GM19035 (cell line): ENCODE measurements around the gene PRAF2.

Experiments
- ATAC-seq: cut with Tn5 transposase; IDR thresholded peaks from one replicate; pipeline ENCODE4 v1.9.1; 2021; ENCODE audit not compliant: unreplicated experiment

PRAF2 gene, protein sequence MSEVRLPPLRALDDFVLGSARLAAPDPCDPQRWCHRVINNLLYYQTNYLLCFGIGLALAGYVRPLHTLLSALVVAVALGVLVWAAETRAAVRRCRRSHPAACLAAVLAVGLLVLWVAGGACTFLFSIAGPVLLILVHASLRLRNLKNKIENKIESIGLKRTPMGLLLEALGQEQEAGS

DNA sequence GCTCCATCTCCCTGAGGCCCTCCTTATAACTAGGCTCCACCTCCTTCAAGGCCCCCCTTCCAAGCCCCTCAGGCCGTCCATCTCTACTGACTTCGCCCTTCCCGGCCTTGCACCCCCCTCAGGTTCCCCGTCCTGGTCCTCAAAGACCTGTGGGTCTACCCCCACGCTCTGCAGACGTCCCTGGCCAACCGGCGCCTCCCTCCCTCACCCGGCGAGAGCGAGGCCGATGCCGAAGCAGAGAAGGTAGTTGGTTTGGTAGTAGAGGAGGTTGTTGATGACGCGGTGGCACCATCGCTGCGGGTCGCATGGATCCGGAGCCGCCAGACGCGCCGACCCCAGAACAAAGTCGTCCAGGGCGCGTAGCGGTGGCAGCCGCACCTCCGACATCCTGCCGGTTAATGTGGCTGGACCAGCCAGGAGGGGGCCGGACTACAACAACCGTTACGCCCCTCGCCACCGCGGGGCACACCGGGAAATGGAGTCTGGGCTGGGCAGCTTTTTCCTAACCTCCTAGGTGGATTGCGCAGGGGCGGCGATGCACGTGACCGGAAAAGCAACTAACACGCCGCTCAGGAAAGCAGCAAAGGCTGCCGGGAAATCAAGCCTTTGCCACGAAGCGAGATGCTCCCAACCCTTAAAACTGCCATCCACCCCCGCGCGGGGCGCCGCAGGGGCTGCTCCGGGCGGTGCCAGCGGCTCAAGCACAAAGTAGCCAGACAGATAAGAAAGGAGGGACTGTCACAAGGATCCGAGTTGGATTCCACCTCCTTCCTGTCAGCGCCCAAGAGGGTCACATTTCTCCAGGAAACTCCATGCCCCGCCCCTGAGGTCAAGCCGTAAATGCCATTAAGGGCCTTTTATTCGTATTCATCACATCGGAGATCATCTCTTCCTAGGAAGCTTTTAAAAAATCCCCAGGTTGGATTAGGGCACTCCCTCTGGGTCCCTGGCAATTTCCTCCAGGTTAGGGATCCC is at the start of gene PRAF2:
Gene PRAF2 (minus strand): TSS at position 402 of the 975 bp plus-strand sequence. CDS start 15 bp downstream, at position 387.
- ATAC-seq = peak; percentile 84

DNA sequence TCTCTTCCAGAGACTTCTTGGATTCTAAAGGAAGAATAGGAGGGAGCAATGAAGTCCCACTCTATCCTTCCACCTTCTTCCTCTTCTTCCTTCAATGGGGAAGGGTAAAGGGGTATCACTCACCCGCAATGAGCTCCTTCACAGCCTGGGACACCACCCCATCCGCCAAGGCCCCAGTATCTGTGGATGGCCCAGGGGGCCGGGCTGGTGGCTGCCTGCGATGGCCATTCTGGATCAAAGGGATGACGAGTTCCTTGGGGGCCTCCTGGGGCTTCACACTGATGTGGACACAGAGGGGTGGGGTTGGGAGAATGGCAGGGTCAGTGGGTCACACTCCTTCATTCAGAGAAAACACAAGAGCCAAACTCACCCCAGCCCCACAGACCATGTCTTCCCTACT is 48.7 kb upstream of the PRAF2 start:
- ATAC-seq = no peak

DNA sequence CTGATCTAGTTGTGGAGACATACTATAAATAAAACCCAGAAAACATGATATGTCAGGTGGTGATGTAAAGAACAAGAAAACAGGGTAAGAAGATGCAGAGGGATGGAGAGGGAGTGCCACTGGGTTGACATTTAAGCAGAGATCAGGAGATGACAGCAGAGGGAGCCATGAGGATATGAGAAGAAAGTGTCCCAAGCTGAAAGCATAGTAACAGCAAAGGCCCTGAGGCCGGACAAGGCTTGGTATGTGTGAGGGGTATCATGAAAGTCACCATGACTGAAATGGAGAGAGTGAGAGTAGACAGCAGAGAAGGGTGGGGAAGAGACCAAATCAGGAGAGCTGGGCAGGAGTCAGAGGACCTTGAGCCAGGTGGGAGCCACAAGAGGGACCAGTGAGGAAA is 46.3 kb upstream of the PRAF2 start:
- no peak for ATAC-seq

DNA sequence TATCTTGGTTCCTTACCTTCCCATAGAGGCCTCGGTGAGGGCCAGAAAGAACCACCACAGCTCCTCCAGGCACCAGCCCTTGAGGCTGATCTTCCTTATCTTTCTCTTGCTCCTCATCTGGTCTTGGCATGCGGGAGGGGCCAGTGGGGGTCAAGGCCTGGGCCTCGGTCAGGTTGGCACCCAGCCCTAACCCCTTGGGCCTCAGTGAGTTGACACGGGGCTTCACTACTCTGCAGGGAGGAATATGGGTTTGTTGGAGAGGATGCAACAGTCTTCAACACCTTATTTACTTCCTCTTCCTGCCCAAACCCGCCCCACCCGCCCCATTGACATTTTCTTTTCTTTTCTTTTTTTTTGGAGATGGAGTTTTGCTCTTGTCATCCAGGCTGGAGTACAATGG is 43.8 kb upstream of the PRAF2 start:
- ATAC-seq = no peak

DNA sequence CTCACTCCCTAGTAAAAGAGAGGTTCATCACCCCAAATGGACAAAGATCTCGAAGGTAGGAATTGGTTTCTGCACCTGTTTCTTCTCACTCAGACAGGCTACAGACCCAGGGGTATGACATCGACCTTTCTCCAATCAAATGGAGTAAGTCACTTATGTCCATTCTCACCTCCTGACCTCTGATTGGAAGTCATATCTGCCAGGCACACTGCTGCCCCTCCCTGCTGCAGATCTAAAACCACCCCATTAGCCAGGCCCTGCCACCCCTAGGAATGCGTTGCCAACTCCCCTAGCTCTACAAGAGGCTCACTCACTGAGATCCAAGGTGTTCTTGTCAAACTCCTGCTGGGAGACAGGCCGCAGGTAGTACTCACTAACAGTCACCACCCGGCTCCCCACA is 42.9 kb upstream of the PRAF2 start:
- no peak for ATAC-seq

DNA sequence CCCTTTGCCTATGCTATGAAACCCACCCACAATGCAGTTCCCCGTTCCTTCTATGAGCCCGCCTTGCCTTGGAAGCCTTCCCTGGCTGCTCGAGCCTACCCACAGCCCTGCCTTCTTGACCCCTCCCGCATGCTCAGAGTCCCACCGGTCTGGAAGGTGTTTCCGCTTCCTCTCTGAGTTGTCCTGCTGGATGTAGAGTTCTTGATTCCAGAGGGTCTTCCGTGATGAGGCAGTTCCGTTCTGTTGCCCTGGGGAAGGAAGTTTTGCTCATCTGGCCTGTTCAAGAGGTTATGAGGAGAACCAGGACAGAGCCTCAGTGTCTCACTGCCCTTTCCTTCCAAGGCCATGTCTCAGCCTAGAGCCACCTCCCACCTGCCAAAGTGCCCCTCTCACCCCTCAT is 42.3 kb upstream of the PRAF2 start:
- ATAC-seq = no peak

DNA sequence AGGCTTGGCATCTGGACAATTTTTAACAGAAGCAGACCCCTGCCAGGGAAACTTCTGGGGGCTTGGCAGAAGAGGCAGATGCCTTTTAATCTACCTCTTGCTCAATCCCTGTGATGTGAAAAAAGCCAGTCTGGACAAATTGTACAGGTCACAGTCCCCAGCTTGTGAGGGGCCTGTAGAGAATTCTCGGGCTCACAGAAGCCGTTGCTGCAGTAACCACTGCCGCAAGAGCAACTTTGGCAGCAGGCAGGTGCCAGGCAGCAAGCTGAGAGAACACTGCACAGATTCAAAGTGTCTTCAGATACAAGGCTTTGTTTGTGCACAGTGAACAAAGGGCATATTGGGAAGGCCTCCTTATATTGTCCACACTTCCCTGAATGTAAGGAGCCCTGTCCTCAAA is 38.0 kb upstream of the PRAF2 start:
- ATAC-seq = no peak

DNA sequence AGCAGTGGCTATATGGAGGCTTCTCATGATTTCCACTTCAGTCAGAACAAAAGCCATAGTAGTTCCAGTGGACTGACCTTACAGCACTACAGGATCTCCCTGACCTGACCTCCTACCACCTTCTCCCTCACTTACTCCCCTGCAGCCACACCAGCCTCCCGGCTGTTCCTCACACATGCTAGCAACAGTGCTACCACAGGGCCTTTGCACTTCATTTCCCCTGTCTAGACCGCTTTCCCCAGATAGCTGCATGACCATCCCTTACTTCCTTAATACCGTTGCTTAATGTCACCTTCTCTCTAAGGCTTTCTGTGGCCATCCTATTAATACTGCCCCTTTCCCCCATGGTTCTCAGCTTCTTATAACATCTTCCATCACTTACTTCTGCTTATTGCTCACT is 36.6 kb upstream of the PRAF2 start:
- ATAC-seq = no peak

DNA sequence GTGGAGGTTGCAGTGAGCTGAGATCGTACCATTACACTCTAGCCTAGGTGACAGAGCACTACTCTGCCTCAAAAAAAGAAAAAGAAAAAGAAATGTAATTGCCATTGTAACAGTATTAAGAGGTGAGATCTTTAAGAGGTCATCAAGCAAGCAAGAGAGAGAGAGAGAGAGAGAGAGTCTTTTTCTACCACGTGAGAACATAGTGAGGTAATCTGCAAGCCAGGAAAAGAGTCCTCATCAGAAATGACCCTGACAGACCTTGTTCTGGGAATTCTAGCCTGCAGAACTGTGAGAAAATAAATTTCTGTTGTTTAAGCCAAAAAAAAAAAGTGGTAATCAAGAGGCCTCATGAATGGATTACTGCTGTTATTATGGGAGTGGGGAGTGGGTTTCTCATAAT is 34.8 kb upstream of the PRAF2 start:
- ATAC-seq = no peak

DNA sequence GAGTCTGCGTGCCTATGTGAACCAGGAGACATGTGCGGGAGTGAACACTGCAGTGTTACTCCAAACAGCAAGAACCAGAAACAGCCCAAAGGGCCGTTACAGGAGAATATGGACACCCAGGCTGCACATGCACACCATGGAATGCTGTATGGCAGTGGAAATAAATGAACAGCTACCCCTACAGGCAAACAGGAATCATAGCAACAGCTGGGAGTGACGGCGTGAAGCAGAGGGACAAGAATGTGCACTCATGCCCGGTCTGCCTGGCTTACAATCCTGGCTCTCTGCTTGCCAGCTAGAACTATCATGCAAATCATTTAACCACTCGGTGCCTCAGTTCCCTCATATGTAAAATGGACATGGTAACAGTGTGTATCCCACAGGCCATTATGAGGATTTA is 33.1 kb upstream of the PRAF2 start:
- ATAC-seq = no peak

DNA sequence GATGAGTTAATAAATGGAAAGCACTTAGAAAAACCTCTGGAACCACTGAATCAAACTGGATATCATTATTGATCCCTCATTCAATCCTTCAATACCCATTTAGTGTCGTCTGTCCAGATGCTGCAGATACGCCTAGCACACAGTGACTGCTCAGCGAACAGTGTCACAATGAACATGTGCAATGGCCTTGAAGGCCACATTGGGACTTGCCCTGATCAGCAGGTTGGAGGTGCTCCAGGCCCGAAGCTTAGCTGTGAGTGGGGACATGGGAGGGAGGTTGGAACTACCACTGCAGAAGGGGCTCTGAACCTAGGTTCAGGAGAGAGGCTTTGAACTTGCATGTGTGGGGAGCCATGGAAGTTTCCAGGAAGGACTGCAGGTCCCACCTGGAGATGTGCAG is 32.5 kb upstream of the PRAF2 start:
- ATAC-seq = no peak

DNA sequence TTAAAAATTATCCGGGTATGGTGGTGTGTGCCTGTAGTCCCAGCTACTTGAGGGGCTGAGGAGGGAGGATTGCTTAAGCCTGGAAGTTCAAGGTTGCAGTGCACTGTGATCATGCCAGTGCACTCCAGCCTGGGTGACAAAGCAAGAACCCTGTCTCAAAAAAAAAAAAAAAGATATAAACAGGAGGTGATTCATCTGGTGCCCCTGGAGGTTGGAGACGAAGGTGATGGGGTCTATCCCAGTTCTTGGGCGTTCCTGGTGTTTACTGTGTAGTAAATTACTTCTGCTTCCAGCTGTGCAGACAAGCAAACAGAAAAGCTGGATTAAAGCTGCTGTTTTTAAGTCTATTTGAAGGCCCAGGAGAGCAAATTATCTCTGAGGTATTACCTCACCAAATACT is 29.8 kb upstream of the PRAF2 start:
- no peak for ATAC-seq

DNA sequence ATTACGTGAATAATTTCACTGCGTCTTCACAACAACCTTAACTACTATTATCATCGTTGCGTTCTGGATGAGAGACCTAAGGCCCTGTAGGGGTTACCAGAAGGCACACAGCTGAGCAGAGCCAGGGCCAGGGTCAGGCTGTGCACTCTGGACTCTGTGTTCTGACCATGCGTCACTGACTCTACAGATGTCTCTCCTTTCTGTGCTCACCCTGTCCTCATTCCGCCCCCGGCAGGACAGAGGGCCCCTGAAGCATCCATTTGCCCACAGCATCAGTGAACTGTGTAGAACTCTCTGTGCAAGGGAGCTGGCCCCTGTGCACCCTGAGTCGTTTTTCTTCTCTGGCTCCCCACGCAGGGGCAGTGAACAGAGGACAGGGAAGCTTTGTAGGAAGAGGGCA is 28.4 kb upstream of the PRAF2 start:
- no peak for ATAC-seq

DNA sequence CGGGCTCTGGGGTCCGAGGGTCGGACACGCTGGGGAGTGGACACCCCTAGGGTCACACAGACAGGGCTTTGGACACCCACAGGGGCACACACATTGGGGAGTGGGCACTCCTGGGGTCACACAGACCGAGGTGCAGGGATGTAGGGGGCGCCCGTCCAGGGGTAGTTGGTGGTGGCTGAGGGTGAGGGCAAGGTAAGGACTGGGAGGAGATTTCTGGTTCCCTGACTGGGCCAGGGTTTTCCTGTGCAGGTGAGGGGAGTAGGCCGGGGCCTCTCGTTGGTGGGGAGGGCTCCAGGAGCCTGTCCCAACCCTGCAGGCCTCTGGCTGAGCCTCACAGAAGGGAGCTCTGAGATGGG is 27.8 kb upstream of the PRAF2 start:
- ATAC-seq = peak; percentile 11

DNA sequence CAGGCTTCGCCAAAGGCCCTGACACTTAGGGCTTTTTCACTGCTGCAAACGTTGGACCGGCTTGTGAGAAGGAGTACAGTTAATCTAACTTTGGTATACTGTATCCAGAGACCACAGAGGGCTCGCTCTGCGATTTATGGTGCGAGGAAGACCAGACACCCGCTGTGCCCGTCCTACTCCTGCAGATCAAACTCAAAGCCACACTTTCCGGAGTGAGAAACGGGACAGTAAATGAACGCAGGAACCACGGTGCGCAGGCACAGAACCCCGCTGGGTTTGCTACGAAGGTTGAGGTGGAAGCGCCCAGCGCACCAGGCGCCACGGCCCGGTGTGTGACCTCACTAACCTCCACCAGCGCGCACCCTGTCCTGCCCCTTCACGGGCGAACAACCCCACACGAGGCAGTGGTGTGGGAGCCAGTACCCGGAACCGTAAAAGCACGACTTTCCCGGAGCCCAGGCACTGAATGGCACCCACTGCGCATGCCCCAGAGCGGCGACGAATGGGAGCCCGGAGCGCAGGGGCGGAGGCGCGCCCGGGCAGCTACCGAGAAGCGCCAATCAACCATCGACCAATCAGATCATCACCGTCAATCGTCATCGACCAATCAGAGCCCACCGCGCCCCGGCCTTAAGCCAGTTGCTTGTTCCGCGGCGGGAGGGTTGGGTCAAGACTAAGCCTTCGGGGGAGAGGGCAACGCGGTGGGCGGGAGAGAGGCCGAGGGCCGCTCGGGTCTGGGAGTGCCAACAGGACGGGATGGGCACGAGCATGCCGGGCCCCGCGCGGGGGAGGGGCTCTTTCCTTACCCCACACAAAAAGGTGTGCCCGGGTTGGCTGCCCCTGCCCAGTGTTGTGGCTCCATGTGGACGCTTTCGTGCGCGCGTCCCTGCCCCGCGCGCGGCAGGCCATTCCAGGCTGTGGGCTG is 27.2 kb upstream of the PRAF2 start:
- ATAC-seq = peak; percentile 94

DNA sequence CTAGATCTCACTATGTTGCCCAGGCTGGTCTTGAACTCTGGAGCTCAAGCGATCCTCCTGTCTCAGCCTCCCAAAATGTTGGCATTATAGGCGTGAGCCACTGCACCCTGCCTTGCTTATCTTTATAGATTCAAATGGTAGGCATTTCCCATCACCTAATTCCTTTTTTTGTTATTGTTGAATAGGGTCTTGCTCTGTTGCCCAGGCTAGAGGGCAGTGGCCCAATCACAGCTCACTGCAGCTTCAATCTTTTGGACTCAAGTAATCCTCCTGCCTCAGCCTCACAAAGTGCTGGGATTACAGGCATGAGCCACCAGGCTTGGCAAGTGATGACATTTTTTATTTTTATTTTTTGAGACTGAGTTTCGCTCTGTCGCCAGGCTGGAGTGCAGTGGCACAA is 22.6 kb upstream of the PRAF2 start:
- no peak for ATAC-seq

DNA sequence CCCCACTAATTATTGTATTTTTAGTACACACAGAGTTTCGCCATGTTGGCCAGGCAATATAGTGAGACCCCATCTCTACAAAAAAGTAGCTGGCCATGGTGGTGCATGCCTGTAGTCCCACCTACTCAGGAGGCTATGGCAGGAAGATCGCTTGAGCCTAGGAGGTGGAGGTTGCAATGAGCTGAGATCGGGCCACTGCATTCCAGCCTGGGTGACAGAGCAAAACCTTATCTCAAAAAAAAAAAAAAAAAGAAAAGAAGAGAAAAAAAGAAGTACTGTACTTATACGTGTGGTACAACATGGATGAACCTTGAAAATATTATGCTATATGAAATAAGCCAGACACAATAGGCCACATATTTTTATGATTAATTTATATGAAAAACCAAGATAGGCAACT is 15.8 kb upstream of the PRAF2 start:
- no peak for ATAC-seq

DNA sequence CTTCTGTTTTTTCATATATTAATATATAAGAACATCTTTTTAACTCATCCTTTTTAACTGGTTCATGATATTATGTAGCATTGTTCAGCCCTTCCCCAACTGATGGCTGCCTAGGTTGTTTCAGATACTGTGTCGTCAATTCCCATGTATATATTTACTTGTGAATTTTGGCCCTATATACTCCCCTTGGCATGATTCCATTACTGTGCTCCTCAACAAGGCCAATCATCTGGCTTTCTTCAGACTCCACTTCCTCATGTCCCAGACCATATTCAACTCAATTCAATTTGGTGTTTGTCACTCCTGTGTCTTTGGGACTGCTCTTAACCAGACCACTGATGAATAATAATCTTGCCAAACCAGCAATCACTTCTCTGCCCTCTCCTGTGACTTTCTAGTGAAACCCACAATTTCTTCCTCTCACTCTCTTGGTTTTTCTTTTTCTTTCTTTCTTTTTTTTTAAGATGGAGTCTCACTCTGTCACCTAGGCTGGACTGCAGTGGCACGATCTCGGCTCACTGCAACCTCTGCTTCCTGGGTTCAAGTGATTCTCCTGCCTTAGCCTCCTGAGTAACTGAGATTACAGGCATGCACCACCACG is 8.6 kb upstream of the PRAF2 start:
- no peak for ATAC-seq

DNA sequence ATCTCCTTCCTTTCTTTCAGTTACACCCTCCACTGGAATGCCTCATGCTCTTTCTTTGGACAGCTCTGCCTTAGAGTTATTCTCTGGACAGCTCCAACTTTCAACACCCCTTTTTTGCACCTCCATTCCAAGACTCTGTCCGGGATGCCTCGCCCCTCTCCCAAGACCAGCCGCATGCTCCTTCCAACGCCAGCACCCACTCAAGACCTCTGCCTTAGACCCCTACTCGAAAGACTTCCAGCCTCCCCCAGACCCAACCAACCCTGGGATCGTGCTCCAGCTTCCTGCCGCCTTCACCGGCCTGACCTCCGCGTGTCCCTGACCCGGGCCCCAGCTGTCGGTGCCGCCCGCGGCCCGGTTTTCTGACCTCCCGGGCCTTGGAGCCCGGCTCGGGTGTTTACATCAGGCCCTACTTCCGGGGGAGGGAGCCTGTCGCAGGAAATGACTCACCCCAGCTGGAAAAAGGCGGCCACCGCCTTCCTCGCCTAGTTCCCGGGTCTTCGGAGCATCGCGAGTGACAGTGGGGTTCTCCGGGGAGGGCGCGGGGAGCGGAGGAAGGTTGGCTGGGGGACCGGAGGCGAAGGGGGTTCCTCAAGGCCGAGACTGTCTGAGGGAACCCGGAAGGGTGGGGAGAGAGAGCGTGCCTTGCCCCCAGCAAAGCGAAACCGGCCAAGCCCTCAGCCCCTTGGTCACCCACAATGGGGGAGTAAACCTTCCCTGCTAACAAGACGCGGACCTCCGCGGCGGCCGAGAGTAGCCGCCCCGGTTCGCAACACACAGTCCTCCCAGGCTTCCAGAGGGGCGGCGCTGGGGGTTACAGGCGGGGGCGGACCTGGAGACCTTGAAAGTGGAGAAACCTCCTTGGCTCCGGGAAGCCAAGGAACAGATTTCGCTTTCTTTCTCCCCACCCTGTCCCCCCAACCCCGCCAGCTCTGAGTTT is 6.0 kb upstream of the PRAF2 start, which contains the start of gene WDR45:
Gene WDR45 (minus strand): TSS at position 399 of the 940 bp plus-strand sequence. CDS start 1,792 bp downstream, outside the sequence.
- peak; percentile 73 for ATAC-seq

DNA sequence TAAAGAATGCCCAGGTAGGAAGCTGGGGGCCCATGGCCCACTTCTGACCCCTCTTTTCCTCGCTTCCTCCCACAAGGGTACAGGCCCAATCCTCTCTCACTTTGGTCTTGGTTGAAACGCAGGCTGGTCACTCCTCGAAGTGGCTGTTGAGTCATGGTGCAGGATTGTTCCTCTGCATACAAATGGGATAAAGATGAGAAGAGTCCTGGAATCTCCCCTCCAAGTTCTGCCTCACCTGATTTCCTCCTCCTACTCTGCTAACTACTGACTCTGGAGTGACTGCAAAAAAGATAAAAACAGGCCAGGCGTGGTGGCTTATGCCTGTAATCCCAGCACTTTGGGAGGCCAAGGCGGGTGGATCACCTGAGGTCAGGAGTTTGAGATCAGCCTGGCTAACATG is 4.1 kb upstream of the PRAF2 start:
- ATAC-seq = no peak
